PFSK-1 (cell line): ENCODE data around the gene KCNMA1.

Experiments
- FOXP2 ChIP-seq: optimal IDR thresholded peaks from 2 replicates; pipeline ENCODE3; 2011; ENCODE audit warnings: borderline replicate concordance, control low read depth, inconsistent platforms; ENCODE audit not compliant: insufficient read depth; ENCODE audit errors: extremely low read length, extremely low read depth
- POLR2AphosphoS5 ChIP-seq: IDR thresholded peaks from 2 replicates; pipeline ENCODE4 v1.6.1; 2012; ENCODE audit warnings: low read depth, mild to moderate bottlenecking, control low read depth, low read length, moderate library complexity
- REST ChIP-seq, 2 experiments: IDR thresholded peaks; 2 replicates each; pipeline versions ENCODE4 v1.6.1 to v1.8.0; 2011 to 2012; ENCODE audit warnings: low read depth in 2 of 2, low read length in 2 of 2, control low read depth in 1 of 2, inconsistent platforms in 1 of 2, mild to moderate bottlenecking in 1 of 2, moderate library complexity in 1 of 2; ENCODE audit not compliant: insufficient read depth in 1 of 2
- SIN3A ChIP-seq: IDR thresholded peaks from 2 replicates; pipeline ENCODE4 v1.6.1; 2012; ENCODE audit warnings: mild to moderate bottlenecking, low read length, moderate library complexity, borderline replicate concordance; ENCODE audit not compliant: insufficient read depth
- TAF1 ChIP-seq: IDR thresholded peaks from 2 replicates; pipeline ENCODE4 v1.6.1; 2012; ENCODE audit warnings: low read length, control low read depth, borderline replicate concordance; ENCODE audit not compliant: insufficient read depth

KCNMA1 gene

GRCh38 chr10:77077316-77077945, 560.2 kb downstream of the KCNMA1 start:
- TF ChIP-seq REST (IDR thresholded peaks at IDR 0.05; ENCODE audit: insufficient read depth in 1 of 2, low read depth in 2 of 2, low read length in 2 of 2) (no peak), TAF1 (no peak), FOXP2 (no peak), POLR2AphosphoS5 (no peak), SIN3A (no peak)

GRCh38 chr10:77075926-77076325, 561.7 kb downstream of the KCNMA1 start:
- no peak for TF ChIP-seq REST (IDR thresholded peaks at IDR 0.05; ENCODE audit: insufficient read depth in 1 of 2, low read depth in 2 of 2, low read length in 2 of 2)
- TF ChIP-seq POLR2AphosphoS5, result no peak
- no peak for TF ChIP-seq FOXP2
- no peak for TF ChIP-seq TAF1
- no peak for TF ChIP-seq SIN3A

- TF ChIP-seq TAF1 (no peak), POLR2AphosphoS5 (no peak), FOXP2 (no peak), REST (IDR thresholded peaks at IDR 0.05; ENCODE audit: insufficient read depth in 1 of 2, low read depth in 2 of 2, low read length in 2 of 2) (no peak), SIN3A (no peak)
These were observed 563.4 kb downstream of the KCNMA1 start for GRCh38 chr10:77074104-77074624.

- TF ChIP-seq POLR2AphosphoS5 (no peak), FOXP2 (no peak), SIN3A (no peak), TAF1 (no peak), REST (IDR thresholded peaks at IDR 0.05; ENCODE audit: insufficient read depth in 1 of 2, low read depth in 2 of 2, low read length in 2 of 2) (no peak)
These were observed 564.0 kb downstream of the KCNMA1 start for GRCh38 chr10:77073663-77073960.
